ENCODE data around the gene IDH1.

IDH1 gene

GRCh38 chr2:208250388-208250787 lies 4.5 kb downstream of the IDH1 start:
- H3K4me3 ChIP-seq (ENCODE audit: low read length): no peak overlapping the region
- DNase-seq (ENCODE audit: low read depth): no peak
- TF ChIP-seq, protein P1, sequence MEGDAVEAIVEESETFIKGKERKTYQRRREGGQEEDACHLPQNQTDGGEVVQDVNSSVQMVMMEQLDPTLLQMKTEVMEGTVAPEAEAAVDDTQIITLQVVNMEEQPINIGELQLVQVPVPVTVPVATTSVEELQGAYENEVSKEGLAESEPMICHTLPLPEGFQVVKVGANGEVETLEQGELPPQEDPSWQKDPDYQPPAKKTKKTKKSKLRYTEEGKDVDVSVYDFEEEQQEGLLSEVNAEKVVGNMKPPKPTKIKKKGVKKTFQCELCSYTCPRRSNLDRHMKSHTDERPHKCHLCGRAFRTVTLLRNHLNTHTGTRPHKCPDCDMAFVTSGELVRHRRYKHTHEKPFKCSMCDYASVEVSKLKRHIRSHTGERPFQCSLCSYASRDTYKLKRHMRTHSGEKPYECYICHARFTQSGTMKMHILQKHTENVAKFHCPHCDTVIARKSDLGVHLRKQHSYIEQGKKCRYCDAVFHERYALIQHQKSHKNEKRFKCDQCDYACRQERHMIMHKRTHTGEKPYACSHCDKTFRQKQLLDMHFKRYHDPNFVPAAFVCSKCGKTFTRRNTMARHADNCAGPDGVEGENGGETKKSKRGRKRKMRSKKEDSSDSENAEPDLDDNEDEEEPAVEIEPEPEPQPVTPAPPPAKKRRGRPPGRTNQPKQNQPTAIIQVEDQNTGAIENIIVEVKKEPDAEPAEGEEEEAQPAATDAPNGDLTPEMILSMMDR (conservative IDR thresholded peaks at IDR 0.05; ENCODE audit: low read depth, low read length): no peak

GRCh38 chr2:208249296-208249695 lies 5.6 kb downstream of the IDH1 start:
- TF ChIP-seq, protein P1 (conservative IDR thresholded peaks at IDR 0.05; ENCODE audit: low read depth, low read length): no peak
- no peak for DNase-seq (ENCODE audit: low read depth)
- H3K4me3 ChIP-seq (ENCODE audit: low read length): no peak overlapping the region

GRCh38 chr2:208248601-208249000 lies 6.3 kb downstream of the IDH1 start:
- TF ChIP-seq, protein P1 (conservative IDR thresholded peaks at IDR 0.05; ENCODE audit: low read depth, low read length): no peak
- no peak overlapping the region for H3K4me3 ChIP-seq (ENCODE audit: low read length)
- no peak for DNase-seq (ENCODE audit: low read depth)

GRCh38 chr2:208245746-208246145 lies 9.1 kb downstream of the IDH1 start:
- DNase-seq (ENCODE audit: low read depth): no peak
- no peak overlapping the region for H3K4me3 ChIP-seq (ENCODE audit: low read length)
- TF ChIP-seq, protein P1 (conservative IDR thresholded peaks at IDR 0.05; ENCODE audit: low read depth, low read length): no peak

DNA sequence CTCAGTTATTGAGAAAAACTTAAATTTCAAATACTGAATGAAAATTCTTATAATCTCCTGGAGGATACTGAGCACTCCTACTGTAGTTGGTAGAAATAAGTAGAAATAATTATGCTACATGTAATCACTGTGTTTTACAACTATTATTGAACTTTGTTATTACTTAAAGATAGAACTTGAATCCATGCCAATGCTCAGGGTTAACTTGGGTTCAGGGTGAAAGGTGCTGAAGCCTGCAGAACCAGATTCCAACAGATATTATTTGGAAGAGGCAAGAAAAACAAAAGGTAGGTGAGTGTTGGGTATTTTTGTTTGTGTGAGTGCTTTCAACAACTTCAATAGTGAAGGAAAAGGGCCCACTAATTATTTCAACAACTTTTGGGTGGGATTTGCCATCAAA lies 10.4 kb downstream of the IDH1 start:
- TF ChIP-seq, protein P1 (conservative IDR thresholded peaks at IDR 0.05; ENCODE audit: low read depth, low read length): no peak
- DNase-seq (ENCODE audit: low read depth): no peak
- no peak overlapping the region for H3K4me3 ChIP-seq (ENCODE audit: low read length)

- no peak overlapping the region for H3K4me3 ChIP-seq (ENCODE audit: low read length)
- DNase-seq (ENCODE audit: low read depth): no peak
- TF ChIP-seq, protein P1 (conservative IDR thresholded peaks at IDR 0.05; ENCODE audit: low read depth, low read length): no peak
Observed at GRCh38 chr2:208240619-208241209, 14.2 kb downstream of the IDH1 start.

- no peak overlapping the region for H3K4me3 ChIP-seq (ENCODE audit: low read length)
- TF ChIP-seq, protein P1 (conservative IDR thresholded peaks at IDR 0.05; ENCODE audit: low read depth, low read length): no peak
- no peak for DNase-seq (ENCODE audit: low read depth)
Observed at GRCh38 chr2:208239770-208240493, 14.9 kb downstream of the IDH1 start.

Data from retinal pigment epithelial cell (primary cell).